NB4 (cell line): ENCODE measurements around the gene EPS8L2.

Experiments used
- CTCF ChIP-seq: IDR thresholded peaks from one replicate; pipeline ENCODE4 v1.5.1; 2012; ENCODE audit warnings: low read depth, low read length
- MAX ChIP-seq: IDR thresholded peaks from 2 replicates; pipeline ENCODE4 v1.6.1; 2011; ENCODE audit warnings: low read depth, low read length

- no peak for TF ChIP-seq MAX
- TF ChIP-seq CTCF, result no peak
These were observed 64.9 kb downstream of the EPS8L2 start for GRCh38 chr11:770642-771616.
